ENCODE data around the gene NCAPG2. TPM values are rescaled to one million over a fixed set of nuclear protein-coding genes. Genes with fewer than 3 reads are reported as not detected.

NCAPG2 gene
- total RNA-seq, 1 donor from 2014 or later = 5.6 TPM

DNA sequence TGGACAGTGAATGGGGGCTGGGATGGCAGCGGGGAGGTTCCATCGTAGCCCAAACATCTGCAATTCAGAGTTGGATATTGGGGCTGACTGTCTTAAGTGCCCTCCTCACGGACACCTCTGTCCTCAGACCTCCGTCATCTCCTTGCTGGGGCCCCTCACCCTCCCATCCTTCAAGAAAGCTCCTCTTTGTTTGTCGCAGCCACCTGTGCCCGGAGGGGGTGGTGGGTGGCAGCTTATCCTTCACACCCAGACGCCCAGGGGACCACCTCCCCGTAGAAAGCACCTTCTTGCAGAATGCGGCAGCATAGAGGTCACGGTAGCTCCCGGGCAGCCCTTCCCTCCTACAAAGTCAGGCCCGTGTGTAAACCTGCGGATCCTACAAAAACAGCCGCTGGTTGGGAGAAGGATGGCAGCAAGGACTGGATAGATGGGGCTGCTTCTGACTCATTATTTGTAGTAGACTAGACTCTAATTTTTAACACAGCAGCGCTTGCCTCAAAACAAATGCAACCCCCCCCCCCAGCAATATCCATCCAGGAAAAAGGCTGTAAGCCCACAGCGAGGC lies 115.6 kb downstream of the NCAPG2 start:
- ATAC-seq (ENCODE audit: poor library complexity) = no peak
- no peak for DNase-seq
- intact Hi-C loops (cut with DNase I) = no loop called here

DNA sequence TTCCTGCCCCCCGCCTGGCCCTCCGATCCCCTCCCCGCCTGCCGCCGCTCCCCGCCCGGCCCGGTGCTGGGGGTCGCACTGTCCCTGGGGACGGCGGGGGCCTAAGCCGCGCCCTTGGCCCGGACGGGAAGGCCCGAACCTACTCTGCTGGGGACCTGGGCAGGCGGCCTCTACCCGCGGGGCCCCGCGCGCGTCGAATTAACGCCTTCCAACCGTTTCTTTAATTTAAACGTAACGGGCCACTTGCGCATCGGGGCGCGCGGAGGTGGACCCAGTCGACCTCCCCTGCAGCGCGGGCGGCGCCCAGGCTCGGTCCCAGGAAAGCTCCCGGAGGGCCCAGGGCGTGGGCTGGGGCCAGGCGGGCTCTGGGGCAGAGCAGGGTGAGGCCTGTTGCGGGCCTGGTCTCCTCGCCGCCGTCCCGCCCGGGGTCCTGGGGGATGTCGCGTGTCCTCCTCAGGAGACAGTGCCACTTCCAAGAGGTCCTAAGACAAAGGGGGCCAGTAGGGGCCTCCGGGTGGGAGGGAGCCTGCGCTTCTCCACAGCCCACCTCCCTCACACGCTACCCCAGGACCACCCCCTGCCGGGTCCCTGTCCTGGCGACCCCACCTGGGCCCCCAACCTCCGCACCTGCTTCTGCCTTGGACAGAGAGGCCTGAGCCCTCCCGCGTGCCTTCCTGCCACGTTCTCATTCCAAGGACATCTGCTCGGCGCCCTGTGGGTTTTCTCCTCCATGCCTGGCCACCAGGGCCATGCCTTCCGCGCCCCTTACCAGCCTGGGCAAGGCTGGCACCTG lies 116.3 kb downstream of the NCAPG2 start:
- DNase-seq = no peak
- ATAC-seq (ENCODE audit: poor library complexity) = peak; percentile 37

GRCh38 chr7:158587162-158588084 lies 117.2 kb downstream of the NCAPG2 start, which contains the start of gene PTPRN2:
Gene PTPRN2 (minus strand): TSS chr7:158587823.
- intact Hi-C loops (cut with DNase I) = no loop called here
- peak; percentile 95 for ATAC-seq (ENCODE audit: poor library complexity)
- peak; percentile 68 for DNase-seq

More for the DNA sequence above, 116.3 kb downstream of the NCAPG2 start:
- intact Hi-C loops (cut with DNase I) = no loop called here

- no peak for DNase-seq
- intact Hi-C loops (cut with DNase I) = no loop called here
- ATAC-seq (ENCODE audit: poor library complexity) = no peak
Measured at GRCh38 chr7:158586499-158587161, 118.0 kb downstream of the NCAPG2 start.

DNA sequence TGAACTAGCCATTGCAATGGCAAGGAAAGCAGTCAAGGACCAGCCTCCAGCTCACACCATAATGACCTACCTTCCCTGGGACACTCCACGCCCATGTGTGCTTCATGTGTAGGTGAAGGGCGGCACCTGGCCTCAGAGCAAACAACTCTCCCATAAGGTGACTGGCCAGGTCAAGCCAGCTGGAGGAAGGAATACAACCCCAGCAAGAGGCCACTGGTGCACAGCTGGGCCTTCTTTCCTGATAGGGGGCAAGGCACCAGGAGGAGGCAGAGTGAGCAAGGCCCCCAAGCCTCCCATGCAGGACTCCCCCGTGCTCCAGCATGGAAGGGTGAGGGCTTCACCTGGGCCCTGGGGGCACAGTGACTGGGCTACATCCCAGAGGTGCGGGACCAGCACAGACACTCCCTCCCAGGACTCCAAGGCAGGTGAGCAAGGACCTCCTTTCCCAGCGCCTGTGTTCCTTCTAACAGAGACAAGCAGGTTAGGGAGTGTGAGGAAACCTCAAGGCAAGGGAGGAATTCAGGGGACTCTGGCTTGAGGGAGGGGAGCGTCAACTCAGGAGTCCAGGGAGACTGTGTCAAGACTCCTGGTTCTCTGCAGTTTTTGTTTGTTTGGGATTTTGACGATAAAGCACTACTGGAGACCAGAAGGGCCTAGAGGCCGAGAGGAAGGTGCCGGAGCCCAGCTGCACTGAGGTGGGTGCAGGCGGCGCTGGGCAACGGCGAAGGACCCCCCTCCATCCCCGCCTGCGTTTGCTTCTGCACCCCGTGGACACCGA lies 118.7 kb downstream of the NCAPG2 start:
- no peak for DNase-seq
- ATAC-seq (ENCODE audit: poor library complexity) = no peak
- intact Hi-C loops (cut with DNase I) = no loop called here

DNA sequence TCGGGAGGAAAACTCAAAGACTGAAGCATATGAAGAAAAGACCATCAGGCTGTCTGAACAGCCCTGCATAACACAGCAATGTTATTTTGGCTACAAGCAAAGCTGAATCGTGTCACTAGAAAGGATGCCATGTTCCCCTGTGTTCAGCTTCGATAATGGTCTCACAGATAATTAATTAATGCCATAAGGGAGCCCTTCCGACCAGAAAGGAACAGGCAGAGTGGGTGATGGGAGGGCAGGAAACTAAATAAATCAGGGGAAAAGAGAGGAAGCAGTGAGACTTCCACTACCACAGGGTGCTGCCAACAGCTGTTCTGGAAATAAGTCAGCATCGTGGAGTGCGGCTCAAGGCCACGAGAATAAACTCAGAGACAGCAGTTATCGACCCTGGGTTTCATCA lies 120.2 kb downstream of the NCAPG2 start:
- no peak for DNase-seq
- ATAC-seq (ENCODE audit: poor library complexity) = no peak
- intact Hi-C loops (cut with DNase I) = no loop called here

GRCh38 chr7:158583810-158584209 lies 120.8 kb downstream of the NCAPG2 start:
- intact Hi-C loops (cut with DNase I) = no loop called here
- ATAC-seq (ENCODE audit: poor library complexity) = no peak
- no peak for DNase-seq

DNA sequence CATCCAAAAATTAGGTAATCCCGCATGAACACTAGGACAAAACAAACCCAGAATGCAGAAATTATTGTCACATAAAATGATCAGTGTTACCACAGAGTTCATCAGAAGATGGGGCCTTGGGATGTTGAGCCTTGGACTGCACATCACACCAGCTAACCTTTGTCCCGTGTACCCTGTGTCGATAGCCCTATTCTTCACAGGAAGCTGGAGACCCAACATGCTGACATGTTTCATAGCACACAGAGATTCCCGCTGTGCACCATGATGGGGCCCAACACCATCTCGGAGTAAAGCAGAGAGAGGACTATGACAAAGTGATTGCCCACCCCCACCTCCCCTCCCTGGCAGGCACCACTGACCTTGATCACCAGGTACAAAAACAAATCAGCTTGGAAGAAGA lies 121.5 kb downstream of the NCAPG2 start:
- intact Hi-C loops (cut with DNase I) = no loop called here
- ATAC-seq (ENCODE audit: poor library complexity) (no peak), DNase-seq (no peak)

- ATAC-seq (ENCODE audit: poor library complexity) (no peak), DNase-seq (no peak)
- intact Hi-C loops (cut with DNase I) = no loop called here
Measured at GRCh38 chr7:158582089-158582456, 122.5 kb downstream of the NCAPG2 start.

- ATAC-seq (ENCODE audit: poor library complexity) (no peak), DNase-seq (no peak)
- intact Hi-C loops (cut with DNase I) = no loop called here
Measured at GRCh38 chr7:158581440-158582088, 123.0 kb downstream of the NCAPG2 start.

Small RNA genes lying within 50 kb of the gene (microRNA-seq; reads per million reads assigned to microRNA genes)
- gene MIR5707 = not detected

Other genes starting within 250 kb of the NCAPG2 start
- gene PTPRN2, start 117.0 kb downstream of the NCAPG2 start, total RNA-seq = 1.2 TPM
- gene ESYT2, start 124.7 kb upstream of the NCAPG2 start, total RNA-seq = 43.8 TPM
- gene DYNC2I1, start 151.8 kb upstream of the NCAPG2 start, total RNA-seq = 29.5 TPM

All from Right ventricle myocardium superior (tissue), 1 donor.